ENCODE data around the gene SRMS.

SRMS gene

GRCh38 chr20:63558804-63559484 lies 11.4 kb upstream of the SRMS start:
- ChIA-PET CTCF (interaction anchor here (0.6 to 1.0 kb wide), 4 partner anchors 20 to 505 kb away, joined by 3 to 4 read pairs (median 3); no protein-coding TSS in a partner anchor), POLR2A (ENCODE audit: low non-redundant PET) (no interaction called here)
- peak overlapping the region; percentile 10 for H3K27ac ChIP-seq
- DNase-seq (ENCODE audit: low spot score), result no peak
- no peak for TF ChIP-seq CTCF (conservative IDR thresholded peaks at IDR 0.05; ENCODE audit: low read depth)

- peak overlapping the region; percentile 63 for H3K27ac ChIP-seq
- ChIA-PET POLR2A (ENCODE audit: low non-redundant PET) (interaction anchor here (0.6 kb wide), 1 partner anchor 311 kb away, joined by 3 read pairs; no protein-coding TSS in a partner anchor), CTCF (interaction anchor here (0.6 to 1.4 kb wide), 2 partner anchors 18 to 20 kb away, joined by 3 to 4 read pairs; partner anchors contain the start of gene PTK6)
- no peak for DNase-seq (ENCODE audit: low spot score)
- no peak for TF ChIP-seq CTCF (conservative IDR thresholded peaks at IDR 0.05; ENCODE audit: low read depth)
Measured at GRCh38 chr20:63557481-63557891, 9.9 kb upstream of the SRMS start.

GRCh38 chr20:63556873-63557478 lies 9.4 kb upstream of the SRMS start:
- ChIA-PET CTCF (interaction anchor here (0.6 to 1.4 kb wide), 2 partner anchors 18 to 19 kb away, joined by 3 to 4 read pairs; partner anchors contain the start of gene PTK6), POLR2A (ENCODE audit: low non-redundant PET) (interaction anchor here (0.6 kb wide), 1 partner anchor 311 kb away, joined by 3 read pairs; no protein-coding TSS in a partner anchor)
- peak overlapping the region; percentile 63 for H3K27ac ChIP-seq
- TF ChIP-seq CTCF (conservative IDR thresholded peaks at IDR 0.05; ENCODE audit: low read depth), result no peak
- DNase-seq (ENCODE audit: low spot score), result no peak

- H3K27ac ChIP-seq, result peak overlapping the region; percentile 63
- ChIA-PET CTCF (interaction anchor here (0.5 to 1.4 kb wide), 4 partner anchors 18 to 181 kb away, joined by 3 to 4 read pairs (median 4); partner anchors contain the start of genes HELZ2 and PTK6), POLR2A (ENCODE audit: low non-redundant PET) (interaction anchor here (1.7 kb wide), 1 partner anchor 14 kb away, joined by 4 read pairs; no protein-coding TSS in a partner anchor)
- TF ChIP-seq CTCF (conservative IDR thresholded peaks at IDR 0.05; ENCODE audit: low read depth), result no peak
- no peak for DNase-seq (ENCODE audit: low spot score)
Measured at GRCh38 chr20:63555661-63556381, 8.3 kb upstream of the SRMS start.

GRCh38 chr20:63554361-63555278 lies 7.1 kb upstream of the SRMS start:
- peak overlapping the region; percentile 63 for H3K27ac ChIP-seq

More at GRCh38 chr20:63554361-63555278, 7.1 kb upstream of the SRMS start:
- no peak for TF ChIP-seq CTCF (conservative IDR thresholded peaks at IDR 0.05; ENCODE audit: low read depth)
- CTCF ChIA-PET, result interaction anchor here (0.6 to 1.3 kb wide), 6 partner anchors 9 to 355 kb away, joined by 3 to 4 read pairs (median 3); partner anchors contain the start of genes HELZ2 and RTEL1
- no peak for DNase-seq (ENCODE audit: low spot score)
- POLR2A ChIA-PET (ENCODE audit: low non-redundant PET), result interaction anchor here (1.7 kb wide), 1 partner anchor 13 kb away, joined by 4 read pairs; no protein-coding TSS in a partner anchor
